GM12878 (cell line): Measurements from ENCODE around the gene MFSD6. TPM values are rescaled to one million over a fixed set of nuclear protein-coding genes. Genes with fewer than 3 reads are reported as not detected.

Experiments
- ATAC-seq: fragments of 200-7000 bp; cut with Tn5 transposase; 3 replicates; pipeline ENCODE4 v1.9.1; 2020; ENCODE audit warnings: mild to moderate bottlenecking, moderate library complexity
- BruUV-seq: library from RNA; stranded (reverse); fragments of 400-500 nt; replicated peaks from 2 replicates; lab custom pipeline; 2021; lab: Mats Ljungman, UMichigan
- CTCF ChIA-PET: fragments of 300-600 bp; sonication (Branson Sonifier 250); formaldehyde crosslinking; extraction: SDS; loops from one replicate; lab custom pipeline; 2021; ENCODE audit warnings: inconsistent platforms; lab: Yijun Ruan, JAX
- POLR2A ChIA-PET: fragments of 350-600 bp; formaldehyde crosslinking; extraction: SDS; loops from one replicate; lab custom pipeline; 2021; ENCODE audit warnings: inconsistent platforms; lab: Charles Lee
- RAD21 ChIA-PET: fragments of 300-600 bp; sonication (Branson Sonifier 250); formaldehyde crosslinking; loops from one replicate; lab custom pipeline; 2023; ENCODE audit warnings: antibody characterized with exemption; ENCODE audit not compliant: unreplicated experiment; lab: Charles Lee
- SMC1A ChIA-PET: fragments of 300-600 bp; sonication (Branson Sonifier 250); formaldehyde crosslinking; loops from one replicate; lab custom pipeline; 2023; ENCODE audit not compliant: unreplicated experiment, uncharacterized antibody; lab: Charles Lee
- DNase-seq: peaks from one replicate; pipeline ENCODE4 v3.0.0-alpha.2; 2011; ENCODE audit warnings: low read depth, low spot score
- FAIRE-seq: peaks from 3 replicates; lab custom pipeline; 2011; peaks lifted over from hg19 to GRCh38; lab: Jason Lieb, UNC
- H2AFZ ChIP-seq: 2 replicates; pipeline ENCODE4 v1.6.0; 2011; ENCODE audit warnings: low read depth, low read length, control low read depth; ENCODE audit not compliant: control insufficient read depth
- H3K27ac ChIP-seq: 2 replicates; pipeline ENCODE4 v1.5.1; 2011; ENCODE audit warnings: control low read depth; ENCODE audit not compliant: control insufficient read depth, insufficient read depth
- H3K27me3 ChIP-seq, 2 experiments: replicated peaks in 1 of 2; 2 replicates each; pipeline versions ENCODE4 v1.6.0 to v1.6.1; 2011; ENCODE audit warnings: low read length in 1 of 2; ENCODE audit not compliant: control insufficient read depth in 2 of 2, insufficient read depth in 2 of 2
- H3K36me3 ChIP-seq, 2 experiments: 2 replicates each; pipeline ENCODE4 v1.5.1; 2011; ENCODE audit warnings: low read length in 1 of 2; ENCODE audit not compliant: control insufficient read depth in 2 of 2, insufficient read depth in 2 of 2
- H3K4me1 ChIP-seq: 2 replicates; pipeline ENCODE4 v1.6.1; 2011; ENCODE audit warnings: mild to moderate bottlenecking, low read length, moderate library complexity, mixed read lengths; ENCODE audit not compliant: control insufficient read depth, insufficient read depth
- H3K4me2 ChIP-seq: 2 replicates; pipeline ENCODE4 v1.6.0; 2011; ENCODE audit warnings: control low read depth; ENCODE audit not compliant: control insufficient read depth, insufficient read depth
- H3K4me3 ChIP-seq: fragments of 200-600 bp; sonication (generic); 2 replicates; pipeline ENCODE4 v1.5.1; 2016
- H3K79me2 ChIP-seq: 2 replicates; pipeline ENCODE4 v1.6.0; 2011; ENCODE audit warnings: low read length; ENCODE audit not compliant: control insufficient read depth, insufficient read depth
- H3K9ac ChIP-seq: 2 replicates; pipeline ENCODE4 v1.8.0; 2011; ENCODE audit warnings: low read length, control low read depth, mixed read lengths; ENCODE audit not compliant: control insufficient read depth, insufficient read depth
- H3K9me3 ChIP-seq: replicated peaks from 3 replicates; pipeline ENCODE4 v1.5.1; 2011; ENCODE audit warnings: mild to moderate bottlenecking, low read length; ENCODE audit not compliant: control insufficient read depth, insufficient read depth
- H4K20me1 ChIP-seq: 2 replicates; pipeline ENCODE4 v1.6.0; 2011; ENCODE audit not compliant: control insufficient read depth, insufficient read depth
- BACH1 ChIP-seq: fragments of 450-650 bp; IDR thresholded peaks from 2 replicates; pipeline ENCODE4 v1.6.1; 2017; ENCODE audit warnings: mild to moderate bottlenecking, borderline replicate concordance
- ESRRA ChIP-seq: IDR thresholded peaks from 2 replicates; pipeline ENCODE4 v1.6.1; 2012; ENCODE audit warnings: mild to moderate bottlenecking, low read length, improper control_type of control experiment
- NKRF ChIP-seq: fragments of 450-650 bp; conservative IDR thresholded peaks from 2 replicates; pipeline ENCODE4 v1.6.1; 2017; ENCODE audit warnings: mild to moderate bottlenecking, moderate library complexity
- PML ChIP-seq: IDR thresholded peaks from 2 replicates; pipeline ENCODE4 v1.6.1; 2012; ENCODE audit warnings: low read length, inconsistent platforms
- RAD51 ChIP-seq: fragments of 450-650 bp; IDR thresholded peaks from 2 replicates; pipeline ENCODE4 v1.6.1; 2016; ENCODE audit warnings: moderate library complexity, mild to moderate bottlenecking, inconsistent platforms
- TCF7 ChIP-seq: IDR thresholded peaks from 2 replicates; pipeline ENCODE4 v1.6.1; 2014; ENCODE audit warnings: antibody characterized with exemption, borderline replicate concordance
- USF1 ChIP-seq: IDR thresholded peaks from 2 replicates; pipeline ENCODE4 v1.6.1; 2011; ENCODE audit warnings: borderline replicate concordance, low read depth, mild to moderate bottlenecking, moderate library complexity, mixed read lengths, low read length; ENCODE audit not compliant: insufficient read depth; ENCODE audit errors: extremely low read length
- ZBTB40 ChIP-seq: fragments of 450-650 bp; IDR thresholded peaks from 2 replicates; pipeline ENCODE4 v1.6.1; 2016; ENCODE audit warnings: mild to moderate bottlenecking, moderate library complexity, borderline replicate concordance
- WGBS: methylation state at CpG from one replicate; pipeline ENCODE4 v1.1.6; 2016; ENCODE audit warnings: low lambda C conversion rate; ENCODE audit not compliant: insufficient replicate concordance, insufficient coverage; ENCODE audit errors: missing lambda C conversion rate; 5-methylcytosine and 5-hydroxymethylcytosine counted together
- in situ Hi-C: fragments of 300-500 bp; cut with MboI; formaldehyde crosslinking; loops from 9 replicates; pipeline ENCODE4 v1.14.3; 2018; ENCODE audit warnings: mixed read lengths
- intact Hi-C: fragments of 100-400 bp; cut with micrococcal nuclease; formaldehyde crosslinking; loops from one replicate; pipeline ENCODE4 v1.14.2; 2022; ENCODE audit not compliant: unreplicated experiment
- polyA plus RNA-seq, 11 experiments: library from polyadenylated mRNA; depleted of rRNA in 4 of 11; unstranded in 6 of 11; stranded (reverse) in 5 of 11; fragments of >200 nt; fragmentation: Nextera tagmentation in 4 of 11; fragmentation: Illumina TruSeq in 1 of 11; extraction: Ambion mirVana in 4 of 11; extraction: Trizol in 1 of 11; gene quantifications; 1 replicate in 1 of 11; 2 replicates in 10 of 11; pipeline versions ENCODE4 v1.2.1 to v1.2.3, GENCODE V29; 2011 to 2016; ENCODE audit warnings: inconsistent platforms in 2 of 11, missing spikeins in 2 of 11, low read depth in 1 of 11
- total RNA-seq, 4 experiments: library from RNA; depleted of rRNA in 3 of 4; stranded (reverse); fragments of >200 nt in 3 of 4; fragmentation: Illumina TruSeq in 1 of 4; extraction: Trizol in 1 of 4; gene quantifications; 2 replicates each; pipeline versions ENCODE4 v1.2.1 to v1.2.3, GENCODE V29; 2013 to 2021
- TF ChIP-seq, protein P1 (sequence below): IDR thresholded peaks from 2 replicates; pipeline ENCODE4 v1.6.1; 2012; ENCODE audit warnings: mild to moderate bottlenecking, low read depth, low read length

The MFSD6 gene
- total and polyA plus RNA-seq, 10 of the 15 experiments (the other 5 are each of a cell fraction or from before 2014, with no cell fraction given) = 6.7 to 42.6 (median 24.2) TPM

DNA sequence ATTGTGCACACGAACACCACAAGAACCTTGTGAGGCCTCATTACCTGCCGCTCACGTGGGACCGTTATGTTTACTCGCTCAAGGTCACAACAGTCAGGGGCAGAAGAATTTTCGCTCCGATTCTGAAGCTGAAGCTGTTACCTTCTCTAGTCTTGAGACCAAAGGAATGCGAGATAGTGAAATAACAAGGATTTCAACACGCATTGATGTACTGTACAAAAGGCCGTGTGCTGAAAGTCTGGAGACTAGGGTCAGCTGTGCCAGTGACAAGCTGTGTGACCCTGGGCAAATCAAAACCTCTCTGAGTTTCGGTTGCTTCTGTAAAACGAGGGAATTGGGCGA lies 125.8 kb downstream of the MFSD6 start (continued):
- TF ChIP-seq USF1 = peak; percentile 25
- peak; percentile 17; the same call in 1 of the 2 replicates for TF ChIP-seq NKRF
- peak; percentile 29; the same call in 1 of the 2 replicates for TF ChIP-seq ESRRA
- TF ChIP-seq PML = no peak

DNA sequence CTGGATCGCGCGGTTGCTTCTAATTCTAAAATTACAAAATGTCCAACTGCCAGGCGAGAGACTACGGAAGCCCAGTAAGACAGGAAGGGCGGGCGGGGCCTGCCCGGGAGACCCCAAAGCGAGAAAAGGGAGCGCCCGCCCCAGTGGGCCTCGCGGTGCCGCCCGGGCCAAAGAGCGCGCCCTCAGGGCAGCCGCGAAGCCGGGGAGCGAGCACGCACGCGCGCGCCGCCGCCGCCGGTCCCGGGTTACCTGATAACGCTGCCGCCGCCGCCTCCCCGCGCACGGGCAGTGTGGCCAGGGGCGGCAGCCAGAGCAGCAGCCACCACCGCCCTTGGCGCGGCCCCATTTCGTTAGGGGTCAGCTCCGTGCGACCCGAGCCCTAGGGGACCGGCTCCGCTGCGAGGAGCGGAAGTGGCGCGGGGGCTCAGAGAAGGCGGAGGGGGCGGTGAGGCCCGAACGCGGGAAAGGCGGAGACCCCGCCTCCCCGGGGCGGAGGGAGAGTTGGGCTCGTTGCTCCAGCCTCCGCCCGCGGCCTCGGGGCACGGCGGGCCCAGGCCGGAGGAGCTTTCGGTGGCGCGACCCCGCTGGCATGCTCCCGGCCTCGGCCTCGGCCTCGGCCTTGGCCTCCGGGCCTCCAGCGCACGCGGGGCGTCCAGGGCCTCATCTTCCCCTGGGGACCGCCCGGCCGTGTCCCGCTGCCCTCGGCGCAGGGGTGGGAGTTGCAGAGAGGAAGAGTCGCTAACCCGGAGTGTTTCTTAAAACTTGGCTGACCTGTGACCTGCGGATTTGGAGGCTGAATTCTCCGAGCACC lies 126.4 kb downstream of the MFSD6 start, which contains the start of gene NEMP2:
Gene NEMP2 (minus strand): TSS at position 413 of the 811 bp plus-strand sequence. CDS start 67 bp downstream, at position 346.
- H4K20me1 ChIP-seq = no peaks in the 10 kb centered on the region
- ChIA-PET CTCF (interaction anchor here (0.6 to 3.1 kb wide), 5 partner anchors 27 to 771 kb away, joined by 3 to 32 read pairs (median 3); no protein-coding TSS in a partner anchor), RAD21 (interaction anchor here (1.0 to 5.8 kb wide), 16 partner anchors 9 to 485 kb away, joined by 3 to 38 read pairs (median 4); no protein-coding TSS in a partner anchor), POLR2A (interaction anchor here (0.6 to 4.2 kb wide), 12 partner anchors 28 to 168 kb away, joined by 3 to 29 read pairs (median 5); no protein-coding TSS in a partner anchor), SMC1A (interaction anchor here (1.2 to 3.1 kb wide), 12 partner anchors 19 to 413 kb away, joined by 3 to 36 read pairs (median 6); no protein-coding TSS in a partner anchor)
- in situ Hi-C loops = no loop called here
- peak within 1 kb of the TSS; percentile 88 for H3K4me3 ChIP-seq
- H3K9ac ChIP-seq = peak within 1 kb of the TSS; percentile 93
- H3K27ac ChIP-seq = peak within 1 kb of the TSS; percentile 97
- H3K27me3 ChIP-seq = no peaks in the 10 kb centered on the region
- BruUV-seq = no TSS peak
- intact Hi-C loops = loop anchor here (2.0 to 5.0 kb wide), 4 partner anchors 114 to 752 kb away; partner anchors contain the start of genes MFSD6, NAB1, ORMDL1 and PMS1
- FAIRE-seq (no peak), DNase-seq (no peak), ATAC-seq (peak; percentile 80)
- 0% methylated on average over 53 of the region's 92 CpGs for whole genome bisulfite sequencing
- peaks cover 51% of the 10 kb centered on the region for H3K79me2 ChIP-seq
- 0 out of 4 replicates have a peak, but pooled peaks cover 0 to 4% of the 10 kb centered on the region in 2 experiments for H3K36me3 ChIP-seq
- H2AFZ ChIP-seq = peak within 1 kb of the TSS; percentile 89
- peak within 1 kb of the TSS; percentile 95 for H3K4me2 ChIP-seq
- peaks cover 11% of the 10 kb centered on the region for H3K9me3 ChIP-seq
- H3K4me1 ChIP-seq = peaks cover 21% of the 10 kb centered on the region
- TF ChIP-seq, protein P1, sequence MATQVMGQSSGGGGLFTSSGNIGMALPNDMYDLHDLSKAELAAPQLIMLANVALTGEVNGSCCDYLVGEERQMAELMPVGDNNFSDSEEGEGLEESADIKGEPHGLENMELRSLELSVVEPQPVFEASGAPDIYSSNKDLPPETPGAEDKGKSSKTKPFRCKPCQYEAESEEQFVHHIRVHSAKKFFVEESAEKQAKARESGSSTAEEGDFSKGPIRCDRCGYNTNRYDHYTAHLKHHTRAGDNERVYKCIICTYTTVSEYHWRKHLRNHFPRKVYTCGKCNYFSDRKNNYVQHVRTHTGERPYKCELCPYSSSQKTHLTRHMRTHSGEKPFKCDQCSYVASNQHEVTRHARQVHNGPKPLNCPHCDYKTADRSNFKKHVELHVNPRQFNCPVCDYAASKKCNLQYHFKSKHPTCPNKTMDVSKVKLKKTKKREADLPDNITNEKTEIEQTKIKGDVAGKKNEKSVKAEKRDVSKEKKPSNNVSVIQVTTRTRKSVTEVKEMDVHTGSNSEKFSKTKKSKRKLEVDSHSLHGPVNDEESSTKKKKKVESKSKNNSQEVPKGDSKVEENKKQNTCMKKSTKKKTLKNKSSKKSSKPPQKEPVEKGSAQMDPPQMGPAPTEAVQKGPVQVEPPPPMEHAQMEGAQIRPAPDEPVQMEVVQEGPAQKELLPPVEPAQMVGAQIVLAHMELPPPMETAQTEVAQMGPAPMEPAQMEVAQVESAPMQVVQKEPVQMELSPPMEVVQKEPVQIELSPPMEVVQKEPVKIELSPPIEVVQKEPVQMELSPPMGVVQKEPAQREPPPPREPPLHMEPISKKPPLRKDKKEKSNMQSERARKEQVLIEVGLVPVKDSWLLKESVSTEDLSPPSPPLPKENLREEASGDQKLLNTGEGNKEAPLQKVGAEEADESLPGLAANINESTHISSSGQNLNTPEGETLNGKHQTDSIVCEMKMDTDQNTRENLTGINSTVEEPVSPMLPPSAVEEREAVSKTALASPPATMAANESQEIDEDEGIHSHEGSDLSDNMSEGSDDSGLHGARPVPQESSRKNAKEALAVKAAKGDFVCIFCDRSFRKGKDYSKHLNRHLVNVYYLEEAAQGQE = 0 out of 2 replicates have a peak, but pooled peaks have one; percentile 15
- no peak for TF ChIP-seq TCF7
- TF ChIP-seq BACH1 = peak; percentile 88
- TF ChIP-seq ZBTB40 = no peak
- no peak for TF ChIP-seq RAD51
